A549 treated with GW870086 at 1 μM for 4 hours (cell line): ENCODE measurements around the gene CYP11A1. TPM values are rescaled to one million over a fixed set of nuclear protein-coding genes. Genes with fewer than 3 reads are reported as not detected.

Experiments used
- total RNA-seq: library from RNA; stranded (reverse); fragments of 200-300 nt; extraction: Qiagen RNA extraction; gene quantifications from 5 replicates; pipeline ENCODE4 v1.2.3, GENCODE V29; 2022; ENCODE audit warnings: low read depth

CYP11A1 gene
- total RNA-seq = not detected in 5 replicates

DNA sequence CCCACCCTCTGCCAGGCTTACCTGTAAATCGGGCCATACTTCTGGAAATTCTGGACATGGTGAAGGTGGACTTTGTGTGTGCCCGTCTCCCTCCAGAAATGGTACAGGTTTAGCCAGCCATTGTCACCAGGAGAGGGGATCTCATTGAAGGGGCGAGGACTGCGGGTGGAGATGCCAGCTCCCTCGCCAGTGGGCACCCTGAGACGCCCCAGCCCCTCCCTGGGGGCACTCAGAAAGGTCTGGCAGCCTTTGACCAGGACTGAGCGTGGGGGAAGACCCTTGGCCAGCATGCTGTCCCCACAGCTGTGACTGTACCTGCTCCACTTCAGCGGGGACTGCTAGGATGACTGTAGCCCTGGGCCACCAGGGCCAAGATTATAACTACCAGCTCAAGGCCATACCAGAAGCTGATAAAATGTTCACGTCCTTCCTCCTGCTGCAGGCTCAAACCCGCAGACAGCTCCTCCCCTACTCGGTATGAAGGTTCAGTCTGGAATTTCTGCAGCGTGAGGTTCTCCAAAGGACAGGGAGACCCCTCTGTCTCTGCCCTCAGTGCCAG, at the start of gene CYP11A1:
CYP11A1 (minus strand) TSS at position 351 of the 559 bp plus-strand sequence; CDS start at position 290, 61 bp downstream.

Other genes with a start within 250 kb of the CYP11A1 start
- gene ISLR2, start 237.1 kb downstream of the CYP11A1 start, total RNA-seq = 0.07 to 0.28 TPM (median 0.26 TPM) in 5 replicates
- 0.33 to 0.60 TPM (median 0.43 TPM) in 5 replicates for gene ISLR, start 193.9 kb downstream of the CYP11A1 start, total RNA-seq
- gene STRA6, start 164.9 kb downstream of the CYP11A1 start, total RNA-seq = 63.1 to 94.6 TPM (median 85.2 TPM) in 5 replicates
- 8.0 to 9.7 TPM (median 8.7 TPM) in 5 replicates for gene CCDC33, start 131.3 kb downstream of the CYP11A1 start, total RNA-seq
- gene SEMA7A, start 66.3 kb upstream of the CYP11A1 start, total RNA-seq = 1.2 to 1.6 TPM (median 1.4 TPM) in 5 replicates
- gene UBL7, start 93.5 kb upstream of the CYP11A1 start, total RNA-seq = 36.7 to 42.8 TPM (median 39.6 TPM) in 5 replicates
- 2.0 to 3.7 TPM (median 3.0 TPM) in 5 replicates for gene ARID3B, start 173.6 kb upstream of the CYP11A1 start, total RNA-seq
- gene CLK3, start 248.2 kb upstream of the CYP11A1 start, total RNA-seq = 31.7 to 36.2 TPM (median 33.4 TPM) in 5 replicates